ENCODE measurements around the gene UCP2.
A peak's percentile ranks its signal among the peaks of the same experiment; 100 is the strongest.
"Not testable (repeated sequence)": the region's sequence is repeated elsewhere in the genome, so short reads cannot be mapped to it uniquely, and the experiment has no call there.

The UCP2 gene

GRCh38 chr11:73939096-73939495, 43.5 kb downstream of the UCP2 start:
- DNase-seq = no peak

GRCh38 chr11:73936047-73936446, 46.6 kb downstream of the UCP2 start:
- not testable (repeated sequence) for DNase-seq

- DNase-seq = no peak
Measured at GRCh38 chr11:73932781-73933180, 49.9 kb downstream of the UCP2 start.

GRCh38 chr11:73931951-73932350, 50.7 kb downstream of the UCP2 start:
- no peak for DNase-seq

GRCh38 chr11:73931039-73931645, 51.5 kb downstream of the UCP2 start:
- peak; percentile 51 for DNase-seq

GRCh38 chr11:73929388-73929787, 53.3 kb downstream of the UCP2 start:
- no peak for DNase-seq
